GM18909 (cell line): ENCODE measurements around the gene CYP2B6.
"Not testable (repeated sequence)": the region's sequence is repeated elsewhere in the genome, so short reads cannot be mapped to it uniquely, and the experiment has no call there.

Source experiments
- ATAC-seq: cut with Tn5 transposase; IDR thresholded peaks from one replicate; pipeline ENCODE4 v1.9.1; 2021; ENCODE audit warnings: mild to moderate bottlenecking; ENCODE audit not compliant: unreplicated experiment, poor library complexity

The CYP2B6 gene

GRCh38 chr19:41029524-41030432 is 38.7 kb downstream of the CYP2B6 start:
- ATAC-seq = no peak

GRCh38 chr19:41030651-41031050 is 39.6 kb downstream of the CYP2B6 start:
- ATAC-seq = no peak

- ATAC-seq = no peak
These were observed 40.8 kb downstream of the CYP2B6 start for GRCh38 chr19:41031916-41032315.

GRCh38 chr19:41033324-41033723 is 42.2 kb downstream of the CYP2B6 start:
- ATAC-seq = not testable (repeated sequence)

GRCh38 chr19:41039806-41040205 is 48.7 kb downstream of the CYP2B6 start:
- ATAC-seq = no peak

- ATAC-seq = not testable (repeated sequence)
These were observed 54.0 kb downstream of the CYP2B6 start for GRCh38 chr19:41045095-41045494.

GRCh38 chr19:41050426-41050825 is 59.3 kb downstream of the CYP2B6 start:
- ATAC-seq = no peak

GRCh38 chr19:41052162-41052561 is 61.1 kb downstream of the CYP2B6 start:
- ATAC-seq = not testable (repeated sequence)

GRCh38 chr19:41053331-41053730 is 62.2 kb downstream of the CYP2B6 start:
- ATAC-seq = not testable (repeated sequence)

- no peak for ATAC-seq
These were observed 74.0 kb downstream of the CYP2B6 start for GRCh38 chr19:41064974-41065569.
